ENCODE data around the gene MAP3K5. TPM values are rescaled to one million over a fixed set of nuclear protein-coding genes. Genes with fewer than 3 reads are reported as not detected.
"Not testable (repeated sequence)": the region's sequence is repeated elsewhere in the genome, so short reads cannot be mapped to it uniquely, and the experiment has no call there.

MAP3K5 gene
- total RNA-seq, 1 experiment from 2014 or later: 15.8 TPM

DNA sequence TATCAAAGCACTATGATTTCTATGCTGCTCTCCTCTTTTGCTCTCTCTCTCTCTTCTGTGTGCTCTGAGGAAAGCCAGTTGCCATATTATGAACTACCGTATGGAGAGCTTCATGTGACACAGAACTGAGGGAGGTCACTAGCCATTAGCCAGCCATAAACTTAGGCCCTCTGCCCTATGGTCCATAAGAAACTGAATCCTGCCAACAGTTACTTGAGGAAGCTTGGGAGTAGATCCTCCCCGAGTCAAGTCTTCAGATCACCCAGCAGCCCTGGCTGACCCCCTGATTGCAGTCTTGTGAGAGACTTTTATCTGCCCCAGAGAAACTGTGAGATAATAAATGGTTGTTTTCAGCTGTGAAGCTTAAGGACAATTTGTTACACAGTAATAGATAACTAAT, 24.4 kb upstream of the MAP3K5 start:
- peaks cover 5% of the 10 kb centered on the region for H3K4me1 Mint-ChIP-seq (ENCODE audit: low read depth, unreplicated experiment)
- DNase-seq: no peak
- H3K27me3 Mint-ChIP-seq (ENCODE audit: unreplicated experiment): no peaks in the 10 kb centered on the region
- H3K36me3 Mint-ChIP-seq (ENCODE audit: insufficient read depth, unreplicated experiment): no peaks in the 10 kb centered on the region
- CTCF ChIA-PET: no interaction called here
- intact Hi-C loops (cut with micrococcal nuclease; ENCODE audit: unreplicated experiment): no loop called here
- no peaks in the 10 kb centered on the region for H3K9me3 Mint-ChIP-seq (ENCODE audit: low read depth, unreplicated experiment)
- no peak overlapping the region for H3K4me3 Mint-ChIP-seq (ENCODE audit: low read depth, unreplicated experiment)
- no peak overlapping the region for H3K27ac Mint-ChIP-seq (ENCODE audit: unreplicated experiment)
- BruUV-seq (replicated peaks): no TSS peak
- TF ChIP-seq, protein P1, sequence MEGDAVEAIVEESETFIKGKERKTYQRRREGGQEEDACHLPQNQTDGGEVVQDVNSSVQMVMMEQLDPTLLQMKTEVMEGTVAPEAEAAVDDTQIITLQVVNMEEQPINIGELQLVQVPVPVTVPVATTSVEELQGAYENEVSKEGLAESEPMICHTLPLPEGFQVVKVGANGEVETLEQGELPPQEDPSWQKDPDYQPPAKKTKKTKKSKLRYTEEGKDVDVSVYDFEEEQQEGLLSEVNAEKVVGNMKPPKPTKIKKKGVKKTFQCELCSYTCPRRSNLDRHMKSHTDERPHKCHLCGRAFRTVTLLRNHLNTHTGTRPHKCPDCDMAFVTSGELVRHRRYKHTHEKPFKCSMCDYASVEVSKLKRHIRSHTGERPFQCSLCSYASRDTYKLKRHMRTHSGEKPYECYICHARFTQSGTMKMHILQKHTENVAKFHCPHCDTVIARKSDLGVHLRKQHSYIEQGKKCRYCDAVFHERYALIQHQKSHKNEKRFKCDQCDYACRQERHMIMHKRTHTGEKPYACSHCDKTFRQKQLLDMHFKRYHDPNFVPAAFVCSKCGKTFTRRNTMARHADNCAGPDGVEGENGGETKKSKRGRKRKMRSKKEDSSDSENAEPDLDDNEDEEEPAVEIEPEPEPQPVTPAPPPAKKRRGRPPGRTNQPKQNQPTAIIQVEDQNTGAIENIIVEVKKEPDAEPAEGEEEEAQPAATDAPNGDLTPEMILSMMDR (IDR thresholded peaks at IDR 0.05; ENCODE audit: unreplicated experiment): no peak

DNA sequence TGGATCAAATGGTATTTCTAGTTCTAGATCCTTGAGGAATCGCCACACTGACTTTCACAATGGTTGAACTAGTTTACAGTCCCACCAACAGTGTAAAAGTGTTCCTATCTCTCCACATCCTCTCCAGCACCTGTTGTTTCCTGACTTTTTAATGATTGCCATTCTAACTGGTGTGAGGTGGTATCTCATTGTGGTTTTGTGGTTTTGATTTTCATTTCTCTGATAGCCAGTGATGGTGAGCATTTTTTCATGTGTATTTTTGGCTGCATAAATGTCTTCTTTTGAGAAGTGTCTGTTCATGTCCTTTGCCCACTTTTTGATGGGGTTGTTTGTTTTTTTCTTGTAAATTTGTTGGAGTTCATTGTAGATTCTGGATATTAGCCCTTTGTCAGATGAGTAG, 23.3 kb upstream of the MAP3K5 start:
- CTCF ChIA-PET: not testable (repeated sequence)

DNA sequence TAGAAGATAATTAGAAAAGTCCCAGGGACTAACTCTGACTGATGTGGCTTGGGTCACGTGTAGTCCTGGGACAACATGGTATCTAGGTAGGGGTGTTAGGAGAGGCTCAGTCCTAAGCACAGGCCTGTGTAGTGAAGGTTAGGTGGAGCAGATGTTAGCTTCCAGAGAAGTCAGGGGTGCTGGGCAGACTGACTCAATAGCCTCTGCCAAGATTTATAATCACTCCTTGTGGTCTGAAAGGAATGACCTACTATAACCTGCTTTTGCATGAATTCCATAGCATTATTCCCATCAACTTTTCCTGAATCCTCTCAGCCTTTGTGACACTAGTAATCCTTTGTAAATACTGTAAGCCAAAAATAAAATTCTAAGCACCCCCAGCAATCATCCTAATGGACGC, 19.9 kb upstream of the MAP3K5 start:
- CTCF ChIA-PET: no interaction called here
- no peaks in the 10 kb centered on the region for H3K36me3 Mint-ChIP-seq (ENCODE audit: insufficient read depth, unreplicated experiment)
- intact Hi-C loops (cut with micrococcal nuclease; ENCODE audit: unreplicated experiment): no loop called here
- H3K27me3 Mint-ChIP-seq (ENCODE audit: unreplicated experiment): no peaks in the 10 kb centered on the region
- DNase-seq: no peak
- no TSS peak for BruUV-seq (replicated peaks)
- no peak overlapping the region for H3K4me3 Mint-ChIP-seq (ENCODE audit: low read depth, unreplicated experiment)
- H3K9me3 Mint-ChIP-seq (ENCODE audit: low read depth, unreplicated experiment): no peaks in the 10 kb centered on the region
- no peaks in the 10 kb centered on the region for H3K4me1 Mint-ChIP-seq (ENCODE audit: low read depth, unreplicated experiment)
- TF ChIP-seq, protein P1 (IDR thresholded peaks at IDR 0.05; ENCODE audit: unreplicated experiment): no peak
- H3K27ac Mint-ChIP-seq (ENCODE audit: unreplicated experiment): no peak overlapping the region

More for the DNA sequence above, 23.3 kb upstream of the MAP3K5 start:
- H3K4me3 Mint-ChIP-seq (ENCODE audit: low read depth, unreplicated experiment); BruUV-seq (replicated peaks); DNase-seq; H3K9me3 Mint-ChIP-seq (ENCODE audit: low read depth, unreplicated experiment); intact Hi-C loops (cut with micrococcal nuclease; ENCODE audit: unreplicated experiment); H3K36me3 Mint-ChIP-seq (ENCODE audit: insufficient read depth, unreplicated experiment); H3K27me3 Mint-ChIP-seq (ENCODE audit: unreplicated experiment); H3K4me1 Mint-ChIP-seq (ENCODE audit: low read depth, unreplicated experiment); H3K27ac Mint-ChIP-seq (ENCODE audit: unreplicated experiment): not testable (repeated sequence)

DNA sequence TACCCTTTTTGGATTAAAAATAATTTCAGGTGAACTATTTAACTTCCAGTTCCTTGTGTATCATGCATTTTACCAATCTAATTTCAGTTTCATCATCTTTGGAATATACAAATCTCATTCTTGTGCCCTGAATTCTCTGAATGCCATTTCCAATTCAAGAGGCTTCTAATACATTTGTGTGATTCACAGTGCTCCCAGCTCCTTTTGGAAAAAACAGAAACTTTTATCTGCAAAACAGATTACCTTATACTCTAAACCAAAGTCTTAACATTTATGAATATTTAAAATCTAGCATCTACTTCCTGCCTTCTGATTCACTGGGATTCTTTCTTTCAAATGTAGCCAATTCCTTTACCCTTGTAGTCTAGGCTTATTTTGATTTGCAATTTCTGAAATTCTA, 19.0 kb upstream of the MAP3K5 start:
- Mint-ChIP-seq H3K27me3 (ENCODE audit: unreplicated experiment) (no peaks in the 10 kb centered on the region), H3K4me3 (ENCODE audit: low read depth, unreplicated experiment) (no peak overlapping the region), H3K4me1 (ENCODE audit: low read depth, unreplicated experiment) (no peaks in the 10 kb centered on the region), H3K9me3 (ENCODE audit: low read depth, unreplicated experiment) (no peaks in the 10 kb centered on the region), H3K36me3 (ENCODE audit: insufficient read depth, unreplicated experiment) (no peaks in the 10 kb centered on the region), H3K27ac (ENCODE audit: unreplicated experiment) (no peak overlapping the region)
- no TSS peak for BruUV-seq (replicated peaks)
- intact Hi-C loops (cut with micrococcal nuclease; ENCODE audit: unreplicated experiment): no loop called here
- CTCF ChIA-PET: no interaction called here
- TF ChIP-seq, protein P1 (IDR thresholded peaks at IDR 0.05; ENCODE audit: unreplicated experiment): no peak
- DNase-seq: no peak

DNA sequence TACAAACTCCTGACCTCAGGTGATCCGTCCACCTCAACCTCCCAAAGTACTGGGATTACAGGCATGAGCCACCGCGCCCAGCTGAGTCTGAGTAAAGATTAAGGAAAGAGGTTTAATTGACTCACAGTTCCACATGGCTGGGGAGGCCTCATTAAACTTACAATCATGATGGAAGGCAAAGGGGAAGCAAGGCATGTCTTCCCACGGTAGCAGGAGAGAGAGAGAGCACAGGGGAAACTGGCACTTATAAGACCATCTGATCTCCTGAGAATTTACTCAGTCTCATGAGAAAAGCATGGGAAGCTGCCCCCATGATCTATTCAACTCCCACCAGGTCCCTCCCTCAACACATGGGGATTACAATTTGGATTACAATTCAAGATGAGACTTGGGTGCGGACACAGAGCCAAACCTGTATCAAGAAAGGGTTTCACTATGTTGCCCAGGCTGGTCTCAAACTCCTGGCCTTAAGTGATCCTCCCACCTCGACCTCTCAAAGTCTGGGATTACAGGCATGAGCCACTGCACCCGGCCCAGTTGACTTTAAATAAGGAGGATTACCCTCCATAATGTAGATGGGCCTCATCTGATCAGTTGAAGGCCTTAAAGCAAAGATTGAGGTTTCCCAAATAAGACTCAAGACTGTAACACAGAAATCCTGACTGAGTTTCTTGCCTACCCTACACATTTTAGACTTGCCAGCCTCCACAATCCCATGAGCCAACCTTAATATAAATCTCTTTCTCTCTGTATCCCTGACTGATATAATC, 17.0 kb upstream of the MAP3K5 start:
- no peak for DNase-seq
- intact Hi-C loops (cut with micrococcal nuclease; ENCODE audit: unreplicated experiment): no loop called here
- Mint-ChIP-seq H3K27me3 (ENCODE audit: unreplicated experiment) (no peaks in the 10 kb centered on the region), H3K36me3 (ENCODE audit: insufficient read depth, unreplicated experiment) (no peaks in the 10 kb centered on the region), H3K4me3 (ENCODE audit: low read depth, unreplicated experiment) (no peak overlapping the region), H3K9me3 (ENCODE audit: low read depth, unreplicated experiment) (no peaks in the 10 kb centered on the region), H3K4me1 (ENCODE audit: low read depth, unreplicated experiment) (no peaks in the 10 kb centered on the region), H3K27ac (ENCODE audit: unreplicated experiment) (no peak overlapping the region)
- CTCF ChIA-PET: no interaction called here
- no TSS peak for BruUV-seq (replicated peaks)
- TF ChIP-seq, protein P1 (IDR thresholded peaks at IDR 0.05; ENCODE audit: unreplicated experiment): no peak
